Smooth muscle cell of the coronary artery (primary cell): ENCODE measurements around the gene PPP2R5E. TPM values are rescaled to one million over a fixed set of nuclear protein-coding genes. Genes with fewer than 3 reads are reported as not detected.

ENCODE experiments used
- total RNA-seq: library from RNA; depleted of rRNA; stranded (reverse); fragments of >200 nt; gene quantifications from 2 replicates; pipeline ENCODE4 v1.2.3, GENCODE V29; 2014; ENCODE audit warnings: low replicate concordance

Gene PPP2R5E
- total RNA-seq = 6.2 and 10.4 TPM in 2 replicates

GRCh38 chr14:63543000-63543825, at the start of gene PPP2R5E:
Gene PPP2R5E, minus strand, starts transcription at chr14:63543377. Its CDS starts 3,692 bp downstream, at chr14:63539685.

Other genes with a start within 250 kb of the PPP2R5E start
- gene GPHB5, start 224.4 kb downstream of the PPP2R5E start, total RNA-seq = not detected in 2 replicates
- 12.5 and 12.8 TPM in 2 replicates for gene WDR89, start 98.5 kb upstream of the PPP2R5E start, total RNA-seq
- gene SGPP1, start 184.7 kb upstream of the PPP2R5E start, total RNA-seq = 10.1 and 18.9 TPM in 2 replicates